Testis (tissue), 2 donors: ENCODE data around the gene RPUSD4.

Source experiments
- POLR2A ChIP-seq: fragments of 450-650 bp; IDR thresholded peaks from one replicate; pipeline ENCODE4 v1.6.1; 2017; ENCODE audit warnings: antibody characterized with exemption, mild to moderate bottlenecking, moderate library complexity
- TF ChIP-seq, protein P1 (sequence below), 3 experiments: fragments of 450-650 bp in 2 of 3; fragments of 200-600 bp in 1 of 3; sonication (generic) in 1 of 3; IDR thresholded peaks; one replicate each; pipeline ENCODE4 v1.5.1; 2016 to 2019; ENCODE audit warnings: antibody characterized with exemption in 3 of 3, mild to moderate bottlenecking in 2 of 3, moderate library complexity in 1 of 3

DNA sequence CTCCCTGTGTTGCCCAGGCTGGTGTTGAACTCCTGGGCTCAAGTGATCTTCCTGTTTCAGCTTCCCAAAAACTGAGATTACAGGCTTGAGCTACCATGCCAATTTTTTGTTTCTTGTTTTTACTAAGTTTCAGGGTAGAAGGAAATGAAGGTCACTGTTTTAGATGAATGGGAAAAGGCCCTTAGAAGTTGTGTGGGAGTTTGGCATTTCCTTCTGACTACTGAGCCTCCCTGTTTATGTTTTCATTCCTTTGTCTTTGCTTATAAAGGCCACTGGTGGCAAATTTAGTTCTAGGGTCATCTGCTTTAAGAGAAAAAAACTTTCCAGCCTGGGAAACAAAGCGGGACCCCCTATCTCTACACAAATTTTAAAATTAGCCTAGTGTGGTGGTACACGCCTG, 35.2 kb upstream of the RPUSD4 start:
- TF ChIP-seq POLR2A: no peak
- TF ChIP-seq, protein P1, sequence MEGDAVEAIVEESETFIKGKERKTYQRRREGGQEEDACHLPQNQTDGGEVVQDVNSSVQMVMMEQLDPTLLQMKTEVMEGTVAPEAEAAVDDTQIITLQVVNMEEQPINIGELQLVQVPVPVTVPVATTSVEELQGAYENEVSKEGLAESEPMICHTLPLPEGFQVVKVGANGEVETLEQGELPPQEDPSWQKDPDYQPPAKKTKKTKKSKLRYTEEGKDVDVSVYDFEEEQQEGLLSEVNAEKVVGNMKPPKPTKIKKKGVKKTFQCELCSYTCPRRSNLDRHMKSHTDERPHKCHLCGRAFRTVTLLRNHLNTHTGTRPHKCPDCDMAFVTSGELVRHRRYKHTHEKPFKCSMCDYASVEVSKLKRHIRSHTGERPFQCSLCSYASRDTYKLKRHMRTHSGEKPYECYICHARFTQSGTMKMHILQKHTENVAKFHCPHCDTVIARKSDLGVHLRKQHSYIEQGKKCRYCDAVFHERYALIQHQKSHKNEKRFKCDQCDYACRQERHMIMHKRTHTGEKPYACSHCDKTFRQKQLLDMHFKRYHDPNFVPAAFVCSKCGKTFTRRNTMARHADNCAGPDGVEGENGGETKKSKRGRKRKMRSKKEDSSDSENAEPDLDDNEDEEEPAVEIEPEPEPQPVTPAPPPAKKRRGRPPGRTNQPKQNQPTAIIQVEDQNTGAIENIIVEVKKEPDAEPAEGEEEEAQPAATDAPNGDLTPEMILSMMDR (IDR thresholded peaks at IDR 0.05): no peak
